ENCODE data around the gene ZNF396.
A peak's percentile ranks its signal among the peaks of the same experiment; 100 is the strongest.

The ZNF396 gene

GRCh38 chr18:35345460-35345921, 31.6 kb downstream of the ZNF396 start:
- TF ChIP-seq CTCF (IDR thresholded peaks at IDR 0.05; ENCODE audit: borderline replicate concordance, extremely low read depth, low read length, poor library complexity, severe bottlenecking) (no peak), EZH2 (IDR thresholded peaks at IDR 0.05; ENCODE audit: borderline replicate concordance, low read depth, low read length, severe bottlenecking) (no peak)
- H3K9ac ChIP-seq (ENCODE audit: low read depth, low read length) = no peak overlapping the region
- peaks cover 41% of the 10 kb centered on the region for H3K79me2 ChIP-seq (ENCODE audit: insufficient read depth, low read length)
- H3K4me1 ChIP-seq (ENCODE audit: insufficient read depth, low read length) = peaks cover 26% of the 10 kb centered on the region
- H3K9me3 ChIP-seq (ENCODE audit: insufficient read depth, low read length, severe bottlenecking) = no peaks in the 10 kb centered on the region
- peak overlapping the region; percentile 6; the same call in 1 of the 2 replicates for H2AFZ ChIP-seq (ENCODE audit: low read depth, low read length)
- no peak overlapping the region for H3K4me3 ChIP-seq (ENCODE audit: low read depth in 1 of 2, low read length in 2 of 2)
- H4K20me1 ChIP-seq (ENCODE audit: insufficient read depth, low read length) = peaks cover 30% of the 10 kb centered on the region
- no peak overlapping the region for H3K27ac ChIP-seq (ENCODE audit: low read length)
- H3K4me2 ChIP-seq (ENCODE audit: insufficient read depth, low read length) = no peak overlapping the region
- ATAC-seq (ENCODE audit: insufficient read depth, low read depth) (no peak), DNase-seq (no peak)
- H3K27me3 ChIP-seq (ENCODE audit: insufficient read depth, low read length, poor library complexity) = no peaks in the 10 kb centered on the region
- H3K36me3 ChIP-seq (ENCODE audit: insufficient read depth, low read length) = peaks cover 18% of the 10 kb centered on the region

- peak overlapping the region; percentile 90 for H3K27ac ChIP-seq (ENCODE audit: low read length)
- DNase-seq = no peak
Measured at GRCh38 chr18:35344736-35345459, 32.2 kb downstream of the ZNF396 start.

GRCh38 chr18:35343936-35344735, 33.0 kb downstream of the ZNF396 start, which contains the start of gene ZNF24:
ZNF24 (minus strand) TSS chr18:35344420; CDS start chr18:35340650, 3,770 bp downstream.
- H4K20me1 ChIP-seq (ENCODE audit: insufficient read depth, low read length) = peaks cover 44% of the 10 kb centered on the region
- peak within 1 kb of the TSS; percentile 64 to 78 for H3K4me3 ChIP-seq (ENCODE audit: low read depth in 1 of 2, low read length in 2 of 2)
- H3K4me1 ChIP-seq (ENCODE audit: insufficient read depth, low read length) = peaks cover 31% of the 10 kb centered on the region
- H2AFZ ChIP-seq (ENCODE audit: low read depth, low read length) = peak within 1 kb of the TSS; percentile 85
- TF ChIP-seq CTCF (IDR thresholded peaks at IDR 0.05; ENCODE audit: borderline replicate concordance, extremely low read depth, low read length, poor library complexity, severe bottlenecking) = no peak
- no peak for TF ChIP-seq EZH2 (IDR thresholded peaks at IDR 0.05; ENCODE audit: borderline replicate concordance, low read depth, low read length, severe bottlenecking)
- H3K79me2 ChIP-seq (ENCODE audit: insufficient read depth, low read length) = peaks cover 54% of the 10 kb centered on the region
- DNase-seq (peak; percentile 91), ATAC-seq (ENCODE audit: insufficient read depth, low read depth) (peak; percentile 91)
- H3K36me3 ChIP-seq (ENCODE audit: insufficient read depth, low read length) = peaks cover 32% of the 10 kb centered on the region
- no peaks in the 10 kb centered on the region for H3K9me3 ChIP-seq (ENCODE audit: insufficient read depth, low read length, severe bottlenecking)
- peak within 1 kb of the TSS; percentile 71 for H3K4me2 ChIP-seq (ENCODE audit: insufficient read depth, low read length)
- H3K9ac ChIP-seq (ENCODE audit: low read depth, low read length) = peak within 1 kb of the TSS; percentile 79
- H3K27ac ChIP-seq (ENCODE audit: low read length) = peak within 1 kb of the TSS; percentile 90
- no peaks in the 10 kb centered on the region for H3K27me3 ChIP-seq (ENCODE audit: insufficient read depth, low read length, poor library complexity)

More at GRCh38 chr18:35344736-35345459, 32.2 kb downstream of the ZNF396 start:
- H3K9ac ChIP-seq (ENCODE audit: low read depth, low read length) = peak overlapping the region; percentile 79
- no peak for TF ChIP-seq EZH2 (IDR thresholded peaks at IDR 0.05; ENCODE audit: borderline replicate concordance, low read depth, low read length, severe bottlenecking)
- TF ChIP-seq CTCF (IDR thresholded peaks at IDR 0.05; ENCODE audit: borderline replicate concordance, extremely low read depth, low read length, poor library complexity, severe bottlenecking) = no peak
- peaks cover 24% of the 10 kb centered on the region for H3K36me3 ChIP-seq (ENCODE audit: insufficient read depth, low read length)
- peaks cover 36% of the 10 kb centered on the region for H4K20me1 ChIP-seq (ENCODE audit: insufficient read depth, low read length)
- peak overlapping the region; percentile 85 for H2AFZ ChIP-seq (ENCODE audit: low read depth, low read length)
- peak overlapping the region; percentile 64 to 78; a peak in 3 of 4 replicates for H3K4me3 ChIP-seq (ENCODE audit: low read depth in 1 of 2, low read length in 2 of 2)
- H3K9me3 ChIP-seq (ENCODE audit: insufficient read depth, low read length, severe bottlenecking) = no peaks in the 10 kb centered on the region
- peaks cover 30% of the 10 kb centered on the region for H3K4me1 ChIP-seq (ENCODE audit: insufficient read depth, low read length)
- H3K27me3 ChIP-seq (ENCODE audit: insufficient read depth, low read length, poor library complexity) = no peaks in the 10 kb centered on the region
- no peak for ATAC-seq (ENCODE audit: insufficient read depth, low read depth)
- H3K4me2 ChIP-seq (ENCODE audit: insufficient read depth, low read length) = peak overlapping the region; percentile 71
- H3K79me2 ChIP-seq (ENCODE audit: insufficient read depth, low read length) = peaks cover 47% of the 10 kb centered on the region

Measured in DND-41 (cell line).